ENCODE measurements around the gene RPS6KA4.

RPS6KA4 gene

DNA sequence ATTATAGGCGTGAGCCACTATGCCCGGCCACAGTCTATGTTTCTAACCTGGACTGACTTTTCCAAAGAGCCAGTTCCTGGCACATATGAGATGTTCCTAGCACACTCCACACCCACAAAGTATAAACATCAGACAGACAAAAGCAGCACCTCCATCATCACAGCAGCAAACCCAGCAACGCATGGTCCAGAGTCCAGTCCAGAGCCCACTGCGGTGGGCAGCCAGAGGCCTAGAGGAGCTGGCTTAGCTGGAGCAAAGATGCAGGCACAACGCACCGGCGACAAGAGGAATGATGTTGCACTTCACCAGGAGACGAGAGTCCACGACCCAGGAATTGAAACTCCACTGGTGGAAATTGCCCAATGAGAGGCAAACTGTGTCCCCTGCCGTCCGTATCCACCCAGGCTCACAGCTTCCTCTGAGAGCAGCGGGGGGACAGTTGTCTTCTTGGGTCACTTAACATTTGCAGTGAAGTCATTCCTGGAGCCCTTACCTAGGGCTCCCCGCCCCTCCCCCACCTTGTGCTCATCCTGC lies 36.6 kb downstream of the RPS6KA4 start:
- no peak overlapping the region for H3K4me3 ChIP-seq (ENCODE audit: low read depth, low read length)

GRCh38 chr11:64396079-64396591 lies 37.2 kb downstream of the RPS6KA4 start:
- in situ Hi-C loops (cut with HindIII; ENCODE audit: low sequenced_read_pairs) = no loop called here
- DNase-seq (ENCODE audit: low read depth, low spot score) = no peak
- H3K4me3 ChIP-seq (ENCODE audit: low read depth, low read length) = no peak overlapping the region
- TF ChIP-seq, protein P1, sequence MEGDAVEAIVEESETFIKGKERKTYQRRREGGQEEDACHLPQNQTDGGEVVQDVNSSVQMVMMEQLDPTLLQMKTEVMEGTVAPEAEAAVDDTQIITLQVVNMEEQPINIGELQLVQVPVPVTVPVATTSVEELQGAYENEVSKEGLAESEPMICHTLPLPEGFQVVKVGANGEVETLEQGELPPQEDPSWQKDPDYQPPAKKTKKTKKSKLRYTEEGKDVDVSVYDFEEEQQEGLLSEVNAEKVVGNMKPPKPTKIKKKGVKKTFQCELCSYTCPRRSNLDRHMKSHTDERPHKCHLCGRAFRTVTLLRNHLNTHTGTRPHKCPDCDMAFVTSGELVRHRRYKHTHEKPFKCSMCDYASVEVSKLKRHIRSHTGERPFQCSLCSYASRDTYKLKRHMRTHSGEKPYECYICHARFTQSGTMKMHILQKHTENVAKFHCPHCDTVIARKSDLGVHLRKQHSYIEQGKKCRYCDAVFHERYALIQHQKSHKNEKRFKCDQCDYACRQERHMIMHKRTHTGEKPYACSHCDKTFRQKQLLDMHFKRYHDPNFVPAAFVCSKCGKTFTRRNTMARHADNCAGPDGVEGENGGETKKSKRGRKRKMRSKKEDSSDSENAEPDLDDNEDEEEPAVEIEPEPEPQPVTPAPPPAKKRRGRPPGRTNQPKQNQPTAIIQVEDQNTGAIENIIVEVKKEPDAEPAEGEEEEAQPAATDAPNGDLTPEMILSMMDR (IDR thresholded peaks at IDR 0.05; ENCODE audit: low read depth, low read length) = no peak

More for the DNA sequence above, 36.6 kb downstream of the RPS6KA4 start:
- DNase-seq (ENCODE audit: low read depth, low spot score) = no peak
- in situ Hi-C loops (cut with HindIII; ENCODE audit: low sequenced_read_pairs) = no loop called here
- TF ChIP-seq, protein P1 (IDR thresholded peaks at IDR 0.05; ENCODE audit: low read depth, low read length) = no peak

GRCh38 chr11:64400102-64400501 lies 41.1 kb downstream of the RPS6KA4 start:
- H3K4me3 ChIP-seq (ENCODE audit: low read depth, low read length) = no peak overlapping the region
- TF ChIP-seq, protein P1 (IDR thresholded peaks at IDR 0.05; ENCODE audit: low read depth, low read length) = no peak
- in situ Hi-C loops (cut with HindIII; ENCODE audit: low sequenced_read_pairs) = no loop called here
- no peak for DNase-seq (ENCODE audit: low read depth, low spot score)

DNA sequence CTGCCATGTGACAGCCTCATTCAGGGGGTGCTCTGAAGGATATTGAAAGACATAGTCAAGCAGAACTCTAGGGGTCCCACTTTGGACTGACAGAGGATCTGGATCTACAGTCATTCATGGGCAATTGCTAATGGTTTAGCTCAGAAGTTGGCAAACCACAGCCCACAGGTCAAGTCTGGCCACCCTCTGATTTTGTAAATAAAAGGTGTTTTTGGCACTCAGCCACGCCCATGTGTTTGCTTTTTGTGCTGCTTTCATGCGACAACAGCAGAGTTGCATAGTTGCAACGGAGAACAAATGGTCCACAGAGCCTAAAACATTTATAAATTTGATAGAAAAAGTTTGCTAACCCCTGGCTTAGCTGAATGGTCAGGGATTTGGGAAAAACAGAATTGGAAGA lies 41.7 kb downstream of the RPS6KA4 start:
- TF ChIP-seq, protein P1 (IDR thresholded peaks at IDR 0.05; ENCODE audit: low read depth, low read length) = no peak
- in situ Hi-C loops (cut with HindIII; ENCODE audit: low sequenced_read_pairs) = no loop called here
- H3K4me3 ChIP-seq (ENCODE audit: low read depth, low read length) = no peak overlapping the region
- no peak for DNase-seq (ENCODE audit: low read depth, low spot score)

DNA sequence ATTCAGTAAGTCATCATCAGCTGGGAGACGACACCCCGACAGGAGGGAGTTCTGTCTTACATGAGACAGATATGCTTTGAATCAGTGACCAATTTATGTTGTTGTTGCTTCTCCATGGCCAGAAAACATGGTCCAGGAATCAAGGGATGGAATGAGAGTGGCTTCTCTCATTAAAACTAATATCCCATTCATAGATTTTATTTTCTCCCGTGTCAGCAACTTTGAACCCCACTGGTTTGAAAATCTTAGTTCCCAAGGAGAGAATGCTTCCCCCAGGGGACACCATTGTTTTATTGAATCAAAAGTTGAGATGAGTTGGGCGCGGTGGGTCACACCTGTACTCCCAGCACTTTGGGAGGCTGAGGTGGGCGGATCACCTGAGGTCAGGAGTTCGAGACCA lies 42.8 kb downstream of the RPS6KA4 start:
- H3K4me3 ChIP-seq (ENCODE audit: low read depth, low read length) = no peak overlapping the region
- DNase-seq (ENCODE audit: low read depth, low spot score) = no peak
- TF ChIP-seq, protein P1 (IDR thresholded peaks at IDR 0.05; ENCODE audit: low read depth, low read length) = no peak
- in situ Hi-C loops (cut with HindIII; ENCODE audit: low sequenced_read_pairs) = no loop called here

GRCh38 chr11:64403106-64403505 lies 44.1 kb downstream of the RPS6KA4 start:
- TF ChIP-seq, protein P1 (IDR thresholded peaks at IDR 0.05; ENCODE audit: low read depth, low read length) = no peak
- in situ Hi-C loops (cut with HindIII; ENCODE audit: low sequenced_read_pairs) = no loop called here
- no peak overlapping the region for H3K4me3 ChIP-seq (ENCODE audit: low read depth, low read length)
- no peak for DNase-seq (ENCODE audit: low read depth, low spot score)

Data from astrocyte of the spinal cord (primary cell).